Activated gamma-delta T cell treated with anti-CD3 and anti-CD28 coated beads, Interleukin-2, amount 50 U/mL, for 16 hours (primary cell): ENCODE measurements around the gene KRT12.

Experiments used
- DNase-seq: peaks from one replicate; pipeline ENCODE4 v3.0.0-alpha.2; 2020; ENCODE audit warnings: low read depth

Gene KRT12

DNA sequence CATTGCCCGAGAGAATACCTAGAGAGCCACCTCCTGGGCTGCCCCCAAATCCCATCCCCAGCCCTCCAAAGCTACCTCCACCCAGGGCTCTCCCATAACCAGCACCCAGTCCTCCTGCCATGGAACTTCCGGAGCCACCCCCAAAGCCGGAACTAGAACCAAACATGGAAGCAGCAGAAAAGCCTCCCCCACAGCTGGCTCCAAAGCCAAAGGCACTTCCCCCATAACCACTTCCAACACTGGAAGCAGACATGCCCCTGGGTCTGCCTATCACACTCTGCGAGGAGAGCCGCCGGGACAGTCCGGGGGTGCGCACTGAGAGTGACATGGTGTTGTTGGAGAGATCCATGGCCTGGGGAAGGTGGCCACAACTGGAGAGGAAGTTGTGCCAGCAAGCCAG lies at the start of gene KRT12:
Gene KRT12 (minus strand): TSS at position 386 of the 400 bp plus-strand sequence. CDS start 37 bp downstream, at position 349.
- no peak for DNase-seq

DNA sequence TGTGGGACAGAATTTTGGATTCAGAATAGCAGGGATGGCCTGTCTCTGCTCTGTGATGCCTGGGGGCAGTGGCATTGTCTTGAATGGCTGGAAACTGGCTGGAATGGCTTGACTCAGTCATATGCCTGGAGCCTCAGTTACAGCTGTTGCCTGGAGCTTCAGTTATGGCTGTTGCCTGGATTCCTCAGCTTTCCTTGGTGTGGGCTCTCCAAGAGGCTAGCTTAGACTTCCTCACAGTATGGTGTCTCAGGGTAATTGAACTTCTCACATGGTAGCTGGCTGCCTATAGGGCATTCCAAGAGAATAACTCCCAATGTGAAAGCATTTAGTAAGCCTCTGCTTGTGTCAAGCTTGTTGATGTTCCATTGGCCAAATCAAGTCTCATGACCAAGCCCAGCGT lies 49.3 kb upstream of the KRT12 start:
- DNase-seq = no peak

DNA sequence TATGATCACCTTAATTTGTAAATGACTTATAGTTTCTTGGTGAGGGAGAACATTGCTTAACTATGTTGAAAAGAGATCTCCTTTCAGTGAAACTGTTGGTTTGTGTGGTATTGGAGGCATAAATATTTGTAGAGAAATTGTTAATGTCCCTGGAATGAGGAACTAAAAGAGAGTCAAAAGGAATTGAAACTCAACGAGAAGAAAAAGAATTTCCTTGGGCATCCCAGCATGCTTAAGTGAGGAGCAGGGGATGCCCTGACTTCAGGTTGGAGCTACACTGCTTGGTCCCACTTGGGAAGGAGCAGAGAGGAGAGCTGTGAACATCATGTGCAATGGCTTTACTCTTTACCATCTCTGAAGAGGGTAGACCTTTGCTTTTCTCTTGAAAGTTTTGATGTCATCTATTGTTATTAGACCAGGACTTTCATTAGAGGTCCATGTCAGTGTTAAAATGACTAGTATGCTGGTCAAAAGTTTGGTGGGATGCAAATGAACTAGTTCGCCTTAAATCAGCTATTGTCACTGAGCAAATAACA lies 48.8 kb upstream of the KRT12 start:
- no peak for DNase-seq

DNA sequence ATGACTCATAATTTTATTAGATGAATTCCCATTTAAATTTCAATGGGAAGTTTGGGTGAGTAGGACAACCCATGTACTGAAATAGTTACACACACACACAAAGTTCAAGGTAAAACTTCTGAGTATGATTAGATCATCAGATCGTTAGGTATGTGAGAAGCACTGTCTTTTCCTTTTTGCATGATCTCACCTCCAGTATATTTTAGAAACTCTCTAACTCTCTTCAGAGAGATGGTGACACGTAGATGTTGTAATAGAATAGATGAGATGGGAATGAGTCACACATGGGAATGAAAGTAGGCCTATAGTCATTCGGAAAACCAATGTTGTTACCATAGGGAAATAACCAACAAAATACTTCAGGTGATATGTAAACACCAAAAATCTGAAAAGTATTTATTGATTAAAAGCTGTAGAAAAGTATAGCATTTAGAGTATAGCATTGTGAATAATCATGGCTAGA lies 48.2 kb upstream of the KRT12 start:
- DNase-seq = no peak

DNA sequence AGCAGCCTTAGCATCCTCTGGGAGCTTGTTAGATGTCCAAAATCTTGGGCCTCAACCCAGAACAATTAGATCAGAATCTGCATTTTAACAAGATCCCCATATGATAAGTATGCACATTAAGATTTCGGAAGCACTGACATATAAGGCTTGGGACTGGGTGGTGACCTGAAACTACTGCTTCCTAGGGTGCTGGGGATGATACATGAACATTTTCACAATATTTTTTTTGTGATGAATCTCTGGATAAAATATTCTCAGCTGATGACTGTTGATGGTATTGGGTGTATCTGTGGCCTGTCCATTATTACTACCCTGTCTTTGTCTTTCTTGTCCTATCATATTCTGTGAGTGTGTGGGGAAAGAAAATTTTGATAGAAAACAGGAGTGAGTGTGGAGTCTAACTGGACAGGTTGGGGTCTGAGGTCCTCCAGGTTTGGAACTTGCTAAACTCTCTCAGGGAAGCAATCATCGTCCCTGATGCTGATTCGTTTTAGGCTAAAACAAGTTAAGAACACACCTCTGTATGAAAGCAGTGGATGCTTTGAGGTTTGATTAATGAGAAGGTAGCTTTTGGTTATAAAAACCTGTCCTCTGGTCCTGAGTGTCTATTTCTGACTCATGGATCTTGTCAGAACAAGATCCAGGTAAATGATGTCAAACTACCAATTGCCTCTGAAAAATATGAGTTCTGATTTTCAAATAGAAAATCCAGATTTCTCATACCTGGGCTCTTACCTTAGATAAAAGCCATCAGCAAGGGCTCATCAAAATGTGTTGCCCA lies 47.2 kb upstream of the KRT12 start:
- no peak for DNase-seq

DNA sequence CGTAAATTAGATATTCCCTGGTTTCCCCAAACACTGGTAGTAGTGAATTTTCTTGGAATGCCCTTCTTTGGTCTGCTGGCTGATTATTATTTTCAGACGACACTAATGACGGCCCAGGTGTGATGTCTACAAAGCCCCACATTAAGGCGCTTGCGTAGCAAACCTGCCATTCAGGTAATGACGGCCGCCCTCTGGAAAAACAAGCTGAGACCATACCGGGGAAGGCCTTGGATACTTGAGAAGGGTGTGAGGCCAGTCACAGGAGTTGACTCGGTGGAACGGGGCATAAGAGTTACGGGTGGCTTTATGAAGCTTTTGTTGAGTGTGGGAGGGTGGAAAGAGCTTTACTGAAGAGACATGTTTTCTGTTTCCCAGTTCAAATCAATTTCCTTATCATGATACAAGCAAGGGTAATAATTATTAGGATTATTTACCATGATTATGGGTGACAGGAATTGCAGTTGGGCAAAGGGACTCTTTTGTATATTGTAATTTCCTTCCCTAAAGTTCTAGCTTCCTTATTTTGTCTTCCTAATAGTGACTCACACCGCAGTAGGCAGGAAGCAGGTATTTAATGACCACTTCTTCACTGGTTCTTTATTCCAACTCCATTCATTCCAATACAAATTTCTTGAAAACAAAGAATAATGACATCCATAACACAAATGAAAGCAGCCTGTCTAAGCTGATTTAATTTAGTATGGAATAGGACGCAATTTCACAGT lies 45.6 kb upstream of the KRT12 start:
- DNase-seq = no peak

DNA sequence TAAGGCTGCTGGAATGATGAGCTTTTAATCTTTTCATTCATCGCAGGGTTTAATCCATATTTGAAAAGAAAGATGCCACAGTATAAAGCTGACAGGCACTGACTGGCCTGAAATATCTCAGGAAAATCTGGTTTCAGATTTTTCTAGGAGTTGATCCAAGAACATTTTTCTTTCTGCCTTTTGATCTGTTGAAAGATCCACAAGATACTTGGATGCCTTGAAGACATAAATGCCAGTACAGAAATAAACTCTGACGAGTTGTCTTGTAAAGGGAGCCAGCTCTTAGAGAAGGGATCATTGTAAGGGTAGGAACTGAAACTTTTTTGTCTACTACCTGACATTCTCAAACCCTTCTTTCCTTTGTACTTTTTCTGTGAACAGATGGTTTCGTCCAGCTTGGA lies 43.4 kb upstream of the KRT12 start:
- DNase-seq = no peak

DNA sequence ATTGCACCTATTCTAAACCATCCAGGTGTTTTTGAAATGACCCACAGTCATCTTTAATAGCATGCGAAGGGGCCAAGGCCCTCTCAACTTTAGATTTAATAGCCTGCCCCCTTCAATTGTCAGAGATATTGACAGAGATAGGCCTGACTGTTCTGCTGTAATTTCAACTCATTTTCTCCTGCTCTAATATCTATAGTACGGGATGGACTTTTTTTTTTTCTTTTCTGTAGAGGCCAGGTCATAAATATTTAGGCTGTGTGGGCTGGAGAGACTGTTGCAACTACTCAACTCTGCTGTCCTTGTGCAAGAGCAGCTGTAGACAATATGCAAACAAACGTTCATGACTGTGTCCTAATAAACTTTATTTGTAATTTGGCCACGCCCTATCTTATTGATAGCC lies 42.7 kb upstream of the KRT12 start:
- DNase-seq = no peak

DNA sequence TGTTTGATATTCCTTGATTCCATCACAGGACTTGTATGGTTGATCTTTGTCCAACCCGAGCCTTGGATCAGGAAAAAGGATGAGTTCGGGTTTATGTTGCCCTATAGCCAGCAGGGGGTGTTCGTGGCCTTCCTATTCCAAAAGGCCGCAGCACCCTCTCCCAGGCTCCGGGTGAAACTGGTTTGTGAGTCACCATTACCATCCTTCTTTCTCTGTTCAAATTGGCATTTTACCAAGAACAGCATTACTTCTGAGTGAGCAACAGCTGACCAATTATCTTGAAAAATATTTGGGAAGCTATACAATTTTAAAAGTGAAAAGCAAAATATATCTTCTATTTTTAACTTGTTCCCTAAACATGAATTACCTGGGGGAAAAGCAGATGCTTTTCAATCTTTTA lies 42.3 kb upstream of the KRT12 start:
- peak; percentile 42 for DNase-seq

DNA sequence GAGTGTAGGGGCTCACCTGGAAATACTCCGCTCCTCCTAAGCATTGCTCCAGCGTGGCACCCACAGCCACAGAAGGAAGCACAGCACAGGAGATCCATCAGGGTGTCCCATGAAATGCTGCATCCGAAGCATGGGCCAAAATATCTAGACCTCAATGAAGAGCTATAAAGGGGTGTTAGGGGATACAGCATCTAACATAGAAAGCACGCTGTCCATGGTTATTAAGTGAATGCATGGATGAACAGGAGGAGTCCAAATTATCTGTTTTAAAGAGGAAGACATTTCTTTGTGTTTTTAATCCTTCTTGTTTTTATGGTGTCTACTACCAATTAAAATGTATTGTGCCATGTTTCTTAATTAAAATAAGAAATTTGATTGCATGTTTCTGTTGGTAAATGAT lies 39.6 kb upstream of the KRT12 start:
- DNase-seq = no peak

DNA sequence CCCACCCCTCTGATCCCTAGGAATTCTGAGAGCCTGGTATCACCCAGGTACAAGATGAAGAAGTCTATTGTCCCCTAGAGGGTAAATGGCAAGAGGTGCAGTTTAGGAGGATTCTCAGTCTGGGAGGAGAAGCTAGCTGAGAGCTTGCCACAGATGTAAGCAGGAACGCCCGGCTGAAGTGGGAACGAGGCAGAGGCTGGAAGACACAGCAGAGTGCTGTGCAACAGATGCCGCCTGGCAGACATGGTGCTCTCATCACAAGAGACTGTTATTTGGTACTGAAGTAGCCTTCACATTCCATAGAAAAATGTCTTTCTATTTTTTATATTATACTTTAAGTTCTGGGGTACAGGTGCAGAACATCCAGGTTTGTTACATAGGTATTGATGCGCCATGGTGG lies 38.3 kb upstream of the KRT12 start:
- no peak for DNase-seq

DNA sequence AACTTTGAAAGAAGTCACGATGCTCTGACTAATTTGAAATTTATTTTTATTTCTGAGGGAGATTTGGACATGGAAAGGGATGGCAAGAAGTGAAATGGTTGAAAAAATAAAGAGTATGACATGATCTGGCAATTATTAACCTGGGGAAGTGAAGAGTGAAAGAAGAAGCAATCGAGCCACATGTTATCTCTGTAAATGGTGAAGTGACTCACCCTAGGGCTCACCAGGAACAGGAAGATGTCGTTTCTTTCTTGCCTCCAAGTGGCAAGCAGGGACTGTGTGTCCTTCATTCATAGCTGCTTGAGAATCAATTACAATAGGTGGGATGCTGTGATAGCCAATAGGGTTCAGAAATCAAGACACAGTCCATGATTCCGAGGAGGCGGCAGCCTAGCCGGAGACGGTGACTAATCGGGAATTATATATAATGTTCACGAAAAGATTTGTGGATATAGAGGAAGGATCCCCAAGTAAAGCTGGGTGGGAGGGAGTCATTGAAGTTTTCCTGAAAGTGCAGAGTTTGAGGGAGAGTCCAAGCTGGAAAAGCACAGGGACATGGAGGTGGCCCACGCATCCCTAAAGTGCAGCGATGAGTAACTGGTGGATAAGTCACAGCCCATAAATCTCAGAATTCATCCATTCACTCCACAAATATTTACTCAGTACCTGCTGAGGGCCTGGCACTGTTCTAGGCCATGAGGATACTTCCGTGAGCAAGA lies 36.3 kb upstream of the KRT12 start:
- no peak for DNase-seq

DNA sequence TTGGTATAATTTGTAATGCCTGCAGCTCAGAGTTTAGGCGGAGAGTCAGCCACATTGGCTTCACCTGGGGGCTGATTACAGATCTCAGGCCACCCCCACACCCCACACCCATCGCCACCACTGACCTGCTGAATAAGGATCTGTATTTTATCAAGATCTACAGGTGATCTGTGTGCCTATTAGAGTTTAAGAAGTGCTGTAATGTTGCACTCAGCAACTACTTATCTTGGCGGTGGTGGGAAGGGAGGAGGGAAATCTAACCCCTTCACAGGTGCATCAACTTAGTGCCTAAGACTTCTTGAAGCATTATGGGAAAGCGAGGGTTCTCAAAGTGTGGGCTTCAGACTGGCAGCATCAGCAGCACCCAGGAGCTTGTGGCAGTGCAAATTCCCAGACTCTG lies 35.5 kb upstream of the KRT12 start:
- DNase-seq = no peak

DNA sequence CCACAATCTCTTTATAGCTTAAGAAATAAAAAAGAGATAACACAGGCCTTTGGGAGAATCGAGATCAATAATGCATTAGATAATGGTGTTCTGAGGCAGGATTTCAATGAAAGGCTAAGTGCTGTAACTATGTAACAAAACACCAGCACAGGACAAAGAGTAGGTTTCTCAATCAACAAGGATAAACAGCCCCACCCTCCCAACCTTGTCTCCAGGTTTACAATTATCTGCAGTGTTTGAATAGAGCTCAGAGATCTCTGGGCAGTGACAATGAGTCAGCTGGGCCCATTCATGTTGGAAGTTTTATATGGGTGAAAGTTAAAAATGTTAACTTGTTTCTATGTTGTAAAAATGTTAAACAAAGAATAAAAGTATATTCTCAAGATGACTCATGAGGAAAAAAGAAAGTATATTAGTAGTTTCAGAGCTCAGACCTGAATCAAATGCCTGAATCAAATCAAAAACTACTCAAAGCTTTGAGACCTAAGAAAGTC lies 35.0 kb upstream of the KRT12 start:
- no peak for DNase-seq

DNA sequence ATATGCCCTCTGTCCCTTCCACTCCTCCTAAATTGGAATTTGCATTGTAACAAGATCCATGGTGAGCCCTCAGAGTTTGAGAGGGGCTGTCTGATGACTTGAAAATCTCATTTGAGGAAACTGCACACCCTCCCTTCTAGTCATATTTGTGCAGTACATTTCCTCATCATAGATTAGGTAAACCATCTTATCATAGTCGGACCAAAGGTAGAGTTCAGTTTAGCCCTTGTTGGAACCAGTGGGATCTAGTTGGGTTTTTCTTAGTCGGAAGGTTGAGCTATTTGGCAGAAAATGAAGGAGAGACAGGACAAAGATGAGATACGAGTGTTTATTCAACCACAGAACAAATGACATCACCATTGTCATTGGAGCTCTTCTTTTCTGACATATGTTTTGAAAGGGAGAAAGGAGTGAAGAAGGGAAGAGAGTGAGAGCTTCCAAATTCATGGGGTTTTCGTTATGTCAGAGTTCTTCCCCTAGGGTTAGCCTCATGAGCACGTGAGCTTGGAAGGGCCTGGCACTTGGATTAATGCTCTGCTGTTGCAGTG lies 33.9 kb upstream of the KRT12 start:
- no peak for DNase-seq

DNA sequence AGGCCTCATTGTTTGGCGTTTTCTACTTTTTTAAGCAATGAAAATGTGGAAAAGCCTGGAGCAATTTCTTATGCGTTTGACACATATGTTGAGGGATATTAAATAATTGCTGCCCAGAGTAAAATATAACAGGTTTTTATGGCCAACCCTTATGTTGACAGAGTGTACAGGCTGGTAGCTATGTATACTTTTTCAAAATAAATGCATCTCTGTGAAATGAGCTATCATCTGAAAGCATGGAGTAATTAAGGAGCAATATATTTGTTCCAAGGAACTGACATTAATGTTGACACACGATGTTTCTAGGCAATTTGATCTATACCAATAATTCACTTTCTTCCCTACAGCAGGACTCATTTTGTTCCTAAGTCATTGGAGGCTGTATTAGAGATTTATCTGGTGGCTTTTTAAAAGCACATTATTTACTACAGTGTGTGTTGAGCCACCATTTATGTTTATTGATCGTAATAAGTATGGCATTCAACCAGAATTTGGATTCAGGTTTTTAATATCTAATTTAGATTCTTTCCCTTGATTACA lies 30.0 kb upstream of the KRT12 start:
- no peak for DNase-seq

DNA sequence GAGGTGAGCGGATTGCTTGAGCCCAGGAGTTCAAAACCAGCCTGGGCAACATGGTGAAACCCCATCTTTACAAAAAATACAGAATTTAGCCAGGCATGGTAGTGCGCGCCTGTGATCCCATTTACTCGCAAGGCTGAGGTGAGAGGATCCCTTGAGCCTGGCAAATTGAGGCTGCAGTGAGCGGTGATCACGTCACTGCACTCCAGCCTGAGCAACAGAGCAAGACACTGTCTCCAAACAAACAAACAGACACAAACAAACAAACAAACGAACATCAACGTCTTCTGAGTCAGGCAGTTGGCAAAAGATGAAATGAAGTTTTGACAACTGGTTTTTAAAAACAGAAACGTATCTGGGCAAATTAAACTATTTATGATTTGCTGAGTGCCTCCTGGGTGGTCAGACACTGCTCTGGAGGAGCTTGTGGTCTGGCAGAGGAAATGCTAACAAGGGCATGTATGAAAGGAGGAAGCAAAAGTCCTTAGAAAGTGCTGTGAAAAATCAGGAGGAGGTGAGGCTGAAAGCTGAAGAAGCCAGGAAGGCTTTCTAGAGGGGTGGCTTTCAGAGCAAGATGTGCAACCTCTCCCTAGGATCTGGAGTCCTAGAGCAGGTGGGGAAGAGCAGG lies 28.2 kb upstream of the KRT12 start:
- DNase-seq = no peak

DNA sequence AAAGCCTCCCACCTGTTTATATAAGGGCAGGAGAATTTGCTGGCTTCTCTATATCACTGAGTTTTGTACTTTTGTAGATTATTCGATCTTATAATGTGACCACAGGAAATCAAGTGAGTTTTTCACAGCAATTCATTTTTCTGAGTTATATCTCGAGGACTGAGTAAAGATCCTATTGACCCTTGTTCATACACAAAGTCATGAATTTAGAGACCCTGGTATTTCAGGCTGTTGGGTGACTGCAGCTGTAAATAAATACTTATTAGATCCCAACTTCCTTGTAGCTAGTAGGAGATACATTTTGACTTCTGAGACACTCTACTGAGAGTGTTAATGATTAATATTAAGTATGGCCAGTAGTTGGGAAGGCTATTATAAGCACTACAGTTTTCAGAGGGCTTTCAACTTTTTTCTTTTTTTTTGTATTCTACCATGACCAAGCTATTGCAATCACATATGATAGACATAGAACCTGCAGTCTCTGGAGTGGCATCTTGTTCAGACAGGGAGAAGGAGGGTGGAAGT lies 21.2 kb upstream of the KRT12 start:
- no peak for DNase-seq

DNA sequence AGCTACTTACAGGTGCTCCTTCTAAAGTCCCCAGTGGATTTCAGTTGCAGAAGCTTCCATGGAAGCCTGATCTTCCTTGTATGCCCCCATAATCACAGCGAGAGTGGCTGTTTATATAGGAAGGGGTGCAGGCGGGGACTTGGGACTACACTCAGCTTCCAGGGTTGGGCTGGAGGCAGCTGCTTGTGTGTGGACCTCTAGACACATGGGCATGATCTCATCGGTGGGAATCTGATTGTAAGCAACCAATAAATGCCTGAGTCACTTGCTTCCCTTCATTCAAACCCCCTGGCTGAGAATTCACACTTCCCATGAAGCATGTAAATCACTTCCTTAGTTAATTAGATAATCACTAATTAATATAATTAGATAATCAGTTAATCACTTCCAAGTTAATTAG lies 19.1 kb upstream of the KRT12 start:
- DNase-seq = no peak

DNA sequence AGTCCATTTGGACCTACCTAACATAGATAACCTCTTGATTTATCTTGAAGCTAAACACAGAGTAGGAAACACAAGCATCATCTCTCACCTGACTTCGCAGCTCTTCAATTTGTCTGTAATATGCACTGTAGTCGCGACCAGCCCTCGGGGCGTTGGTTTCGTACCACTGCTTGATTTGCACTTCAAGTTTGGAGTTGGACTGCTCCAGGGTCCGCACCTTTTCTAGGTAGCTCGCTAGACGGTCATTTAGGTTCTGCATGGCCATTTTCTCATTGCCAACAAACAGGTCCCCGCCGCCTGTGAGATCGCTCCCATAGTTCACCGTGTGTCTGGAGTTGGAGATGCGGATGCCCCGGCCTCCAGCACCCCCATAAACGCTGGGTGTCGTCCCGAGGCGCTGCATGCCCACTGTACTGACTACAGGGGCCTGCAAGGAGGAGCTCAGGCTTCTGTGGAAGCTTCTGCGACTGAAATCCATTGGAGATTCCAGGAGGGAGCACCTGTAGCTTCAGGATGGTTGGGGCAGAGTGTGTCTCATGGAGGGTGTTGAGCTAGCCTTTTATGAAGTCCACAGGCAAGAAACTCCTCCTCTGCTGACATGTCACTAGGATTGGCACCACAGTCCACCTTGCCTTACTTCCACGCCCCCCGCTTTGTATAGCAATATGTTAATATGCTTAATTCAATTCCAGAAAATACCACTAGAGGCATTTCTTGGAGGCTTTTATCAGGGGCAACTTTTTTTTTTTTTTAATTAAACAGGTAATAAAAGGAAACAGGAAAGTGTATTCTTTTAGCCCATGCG lies 17.9 kb upstream of the KRT12 start, which contains the start of gene KRT20:
Gene KRT20 (minus strand): TSS at position 535 of the 805 bp plus-strand sequence. CDS start 57 bp downstream, at position 478.
- DNase-seq = no peak
